GM18526 (cell line): ENCODE data around the gene S100A4.

ENCODE experiments used
- POLR2A ChIP-seq: IDR thresholded peaks from 3 replicates; pipeline ENCODE4 v1.6.1; 2011; ENCODE audit not compliant: insufficient read length; ENCODE audit errors: extremely low read depth

Gene S100A4

DNA sequence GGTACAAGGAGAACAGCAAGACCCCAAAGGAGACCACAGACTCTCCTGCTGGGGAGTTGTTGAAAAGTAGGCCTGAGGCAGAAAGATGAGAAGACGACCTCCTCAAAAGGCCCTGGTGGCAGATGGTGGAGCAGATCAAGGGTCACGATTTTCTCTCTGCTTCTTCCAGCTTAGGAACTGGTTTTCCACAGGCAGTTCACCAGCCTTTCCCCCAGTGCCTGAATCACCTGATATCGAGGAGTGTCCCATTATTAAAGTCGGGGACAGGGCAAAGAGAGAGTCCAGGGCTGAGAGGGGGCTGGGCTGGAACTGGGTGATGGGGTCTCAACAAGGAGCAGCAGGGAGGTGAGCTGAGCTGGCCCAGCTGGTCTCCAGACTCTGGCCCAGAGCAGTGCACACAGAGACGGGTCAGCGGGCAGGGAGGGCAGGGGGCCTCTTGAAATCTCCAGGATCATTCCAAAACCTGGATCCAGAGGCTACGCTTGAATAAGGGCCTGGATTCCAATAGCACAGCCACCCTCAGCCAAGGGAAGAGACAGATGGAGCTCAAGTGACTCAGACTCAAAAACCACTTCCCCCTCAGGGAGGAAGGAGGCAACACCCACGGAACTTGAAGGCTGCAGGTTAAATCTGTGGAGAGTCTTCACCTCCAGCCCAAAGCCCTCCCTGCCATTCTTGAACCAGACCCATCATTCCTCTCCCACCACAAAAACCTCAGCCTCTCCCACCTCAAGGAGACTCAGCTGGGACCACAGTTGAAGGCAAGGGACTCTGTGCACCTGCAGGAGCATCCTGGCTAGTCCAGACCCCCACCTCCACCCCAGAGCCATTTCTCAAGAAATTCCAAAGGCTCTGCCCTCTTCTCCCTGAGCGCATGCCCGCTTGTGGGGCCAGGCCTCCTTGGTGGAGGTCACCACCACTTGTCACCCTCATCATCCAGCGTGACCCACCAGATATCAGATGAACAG, 4.9 kb downstream of the S100A4 start, which contains the start of gene S100A5:
Gene S100A5, minus strand, starts transcription at position 541 of the 968 bp plus-strand sequence. CDS start 743 bp downstream, outside the sequence.
- no peak for TF ChIP-seq POLR2A

DNA sequence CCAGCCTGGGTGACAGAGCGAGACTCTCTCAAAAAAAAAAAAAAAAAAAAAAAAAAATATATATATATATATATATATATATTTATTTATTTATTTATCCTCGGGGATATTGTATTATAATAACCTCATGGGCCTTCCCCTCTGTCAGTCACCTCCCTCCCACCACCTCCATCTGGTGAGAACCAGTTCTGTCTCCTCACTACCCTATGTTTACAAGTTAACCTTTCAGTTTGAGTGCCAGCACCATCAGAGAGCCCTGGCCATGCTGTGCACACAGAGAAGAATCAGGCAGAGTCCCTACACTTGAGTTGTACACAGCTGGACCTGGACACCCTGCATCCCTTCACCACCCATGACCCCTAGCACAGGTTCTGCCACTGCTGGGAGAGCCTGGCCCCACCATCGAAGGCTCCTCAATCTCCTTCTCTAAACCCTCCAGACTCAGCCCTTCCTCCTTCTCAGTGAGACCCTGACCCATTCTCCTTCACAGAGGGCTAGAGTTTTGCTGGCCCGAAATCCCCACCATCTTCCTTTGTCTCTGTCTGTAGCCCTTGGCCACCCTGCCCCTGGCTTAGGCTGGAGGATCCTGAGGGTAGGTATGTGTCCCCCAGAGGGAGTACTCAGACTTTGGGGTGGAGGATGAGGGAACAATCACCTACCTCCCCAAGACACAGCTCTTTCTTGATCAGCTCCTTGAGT, 6.1 kb downstream of the S100A4 start:
- no peak for TF ChIP-seq POLR2A

DNA sequence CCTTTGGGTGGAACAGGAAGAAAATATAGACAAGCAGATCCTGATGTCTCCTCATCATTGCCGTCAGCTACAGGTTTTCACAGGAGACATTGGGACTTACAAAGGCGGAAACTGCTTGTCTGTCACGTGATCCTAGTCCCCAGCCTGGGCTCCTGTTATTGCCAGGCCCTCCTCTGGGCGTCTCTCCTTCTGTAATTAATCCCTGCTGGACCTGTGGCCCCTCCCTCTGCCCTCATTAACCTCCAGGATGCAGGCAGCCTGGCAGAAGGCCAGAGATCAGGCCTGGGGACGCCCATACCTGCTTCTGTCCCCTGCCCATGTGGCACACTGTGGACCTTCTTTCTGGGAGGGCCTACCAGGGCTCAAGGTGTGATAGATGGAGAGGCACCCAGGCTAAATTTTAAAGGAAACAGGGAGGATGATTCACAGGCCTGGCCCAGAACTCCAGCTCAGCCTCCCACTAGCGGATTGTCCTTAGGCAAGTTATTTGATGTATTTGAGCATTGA, 7.2 kb downstream of the S100A4 start:
- TF ChIP-seq POLR2A, result no peak

DNA sequence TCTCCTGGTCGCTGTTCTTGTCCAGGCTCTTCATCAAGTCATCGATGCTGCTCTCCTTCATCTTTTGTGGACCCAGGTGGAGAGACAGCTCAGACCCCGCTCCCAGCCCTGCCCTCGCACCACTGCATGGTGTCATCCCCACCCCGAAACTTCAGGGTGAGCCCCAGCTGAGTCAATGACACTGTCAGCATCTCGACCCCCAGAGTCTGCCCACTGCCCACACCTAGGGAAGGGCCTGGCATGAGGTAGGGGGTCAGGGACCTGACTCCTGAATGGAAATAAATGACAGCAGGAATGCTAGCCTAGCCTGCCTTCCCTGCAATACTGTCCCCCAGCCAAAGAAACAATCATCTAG, 8.3 kb downstream of the S100A4 start:
- TF ChIP-seq POLR2A, result no peak

DNA sequence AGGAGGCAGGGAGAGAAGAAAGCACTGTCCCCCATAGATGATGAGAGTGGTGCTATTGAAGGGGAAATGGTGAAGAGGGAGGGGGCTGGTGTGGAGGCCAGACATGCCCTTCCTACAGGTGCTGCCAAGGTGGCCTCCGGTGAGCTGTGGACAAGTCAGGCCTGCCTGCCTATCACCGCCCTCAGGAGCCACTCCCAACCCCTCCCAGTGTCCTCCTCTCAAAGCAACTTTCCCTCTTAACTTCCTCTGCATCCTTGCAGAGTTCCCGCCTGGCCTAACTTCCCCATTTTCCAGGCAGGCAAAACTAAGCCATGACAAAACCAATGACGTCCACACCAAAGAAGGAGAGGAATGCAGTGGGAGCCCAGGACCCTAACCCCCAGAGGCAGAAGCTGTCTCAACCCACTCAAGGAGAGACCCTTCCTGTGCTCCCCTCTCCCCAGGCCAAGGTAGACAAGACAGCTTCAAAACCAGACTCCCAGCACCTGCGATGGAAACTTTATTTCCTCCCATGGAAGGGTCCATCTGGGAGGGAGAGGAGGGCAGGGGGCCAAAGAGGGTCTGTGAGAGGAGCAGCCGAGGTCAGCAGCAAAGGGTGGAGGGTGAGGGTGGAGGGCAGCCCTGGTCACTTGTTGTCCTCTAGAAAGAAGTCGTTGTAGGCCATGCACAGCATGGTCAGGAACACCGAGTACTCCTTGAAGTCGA, 8.8 kb downstream of the S100A4 start:
- no peak for TF ChIP-seq POLR2A

DNA sequence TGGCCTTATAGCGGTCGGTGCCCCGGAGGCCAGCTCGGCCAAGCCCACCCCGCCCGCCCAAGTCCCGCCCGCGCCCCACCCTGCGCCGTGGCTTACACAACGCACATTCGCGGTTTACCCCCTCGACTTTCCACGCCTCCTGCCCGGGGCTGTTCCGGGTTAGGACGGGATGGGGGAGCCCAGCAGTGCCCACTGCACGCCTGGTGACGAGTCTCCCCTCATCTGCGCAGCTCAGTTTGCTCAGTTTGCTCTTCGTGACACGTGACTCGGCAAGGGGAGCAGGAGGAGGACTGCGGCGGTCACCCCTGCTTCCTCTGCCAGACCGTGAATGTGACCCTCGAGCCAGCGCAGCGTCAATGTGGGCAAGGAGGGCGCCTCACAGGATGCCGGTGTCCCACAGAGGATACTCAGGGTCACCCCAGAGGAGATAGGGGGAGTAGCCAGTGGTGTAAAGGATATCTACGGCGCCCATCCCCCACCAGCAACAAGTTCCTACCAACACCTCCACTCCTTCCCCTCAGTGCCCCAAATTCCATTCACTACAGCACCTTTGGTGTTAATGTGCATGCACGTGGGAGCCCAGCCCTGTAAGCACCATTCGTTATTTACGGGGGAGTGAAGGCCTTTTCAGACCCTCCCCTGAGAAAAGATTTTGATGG, 9.5 kb downstream of the S100A4 start:
- TF ChIP-seq POLR2A, result peak; percentile 42

DNA sequence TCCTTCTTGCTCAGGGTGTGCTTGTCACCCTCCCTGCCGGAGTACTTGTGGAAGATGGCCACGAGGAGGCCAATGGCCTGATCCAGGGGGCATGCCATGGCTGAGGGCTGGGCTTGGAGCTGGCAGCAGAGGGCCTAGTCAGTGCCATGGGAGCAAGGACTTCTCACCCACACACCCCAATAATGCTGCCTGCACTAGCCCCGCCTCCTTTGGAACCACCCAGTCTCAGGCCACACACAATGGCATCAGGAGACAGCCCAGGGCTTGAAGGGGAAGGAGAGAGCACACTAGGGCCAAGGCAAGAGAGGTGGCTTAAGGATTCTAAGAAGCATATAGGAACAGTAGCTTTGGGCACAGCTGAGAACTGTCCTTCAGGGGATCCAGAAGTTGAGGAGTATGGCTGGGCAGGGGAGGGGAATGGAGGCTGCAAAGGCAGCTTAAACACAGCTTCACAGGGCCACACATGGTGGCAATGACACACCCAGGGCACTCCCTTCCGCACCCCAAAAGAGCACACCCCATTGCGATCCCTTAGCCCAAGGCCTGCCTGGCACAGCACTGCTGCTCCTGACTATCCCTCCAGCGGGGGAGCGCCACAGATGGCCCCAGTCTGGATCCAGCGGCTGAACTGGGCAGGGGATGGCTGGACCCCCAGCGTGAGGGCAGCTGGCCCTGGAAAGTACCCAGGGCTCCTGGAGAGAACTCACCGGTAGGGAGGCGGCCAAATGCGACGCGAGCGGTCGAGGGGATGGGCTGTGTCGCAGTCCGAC, 10.2 kb downstream of the S100A4 start, which contains the start of gene S100A6:
Gene S100A6, minus strand, starts transcription at position 750 of the 770 bp plus-strand sequence. Its CDS starts 652 bp downstream, at position 98.
- no peak for TF ChIP-seq POLR2A

DNA sequence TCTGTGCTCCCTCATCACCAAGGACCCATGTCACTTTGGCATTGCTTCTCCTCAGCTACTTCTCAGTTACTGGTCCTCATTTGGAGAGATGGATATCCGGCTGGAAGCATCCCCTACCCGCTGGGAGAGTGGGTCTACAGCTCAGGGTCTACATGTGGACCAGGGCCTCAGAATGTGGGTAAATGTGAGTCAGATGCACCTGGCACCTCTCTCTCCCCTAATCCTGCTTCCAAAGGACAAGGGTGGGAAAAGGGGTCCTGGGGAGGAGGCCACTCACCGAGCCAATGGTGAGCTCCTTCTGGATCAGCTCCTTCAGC, 10.7 kb downstream of the S100A4 start:
- no peak for TF ChIP-seq POLR2A

DNA sequence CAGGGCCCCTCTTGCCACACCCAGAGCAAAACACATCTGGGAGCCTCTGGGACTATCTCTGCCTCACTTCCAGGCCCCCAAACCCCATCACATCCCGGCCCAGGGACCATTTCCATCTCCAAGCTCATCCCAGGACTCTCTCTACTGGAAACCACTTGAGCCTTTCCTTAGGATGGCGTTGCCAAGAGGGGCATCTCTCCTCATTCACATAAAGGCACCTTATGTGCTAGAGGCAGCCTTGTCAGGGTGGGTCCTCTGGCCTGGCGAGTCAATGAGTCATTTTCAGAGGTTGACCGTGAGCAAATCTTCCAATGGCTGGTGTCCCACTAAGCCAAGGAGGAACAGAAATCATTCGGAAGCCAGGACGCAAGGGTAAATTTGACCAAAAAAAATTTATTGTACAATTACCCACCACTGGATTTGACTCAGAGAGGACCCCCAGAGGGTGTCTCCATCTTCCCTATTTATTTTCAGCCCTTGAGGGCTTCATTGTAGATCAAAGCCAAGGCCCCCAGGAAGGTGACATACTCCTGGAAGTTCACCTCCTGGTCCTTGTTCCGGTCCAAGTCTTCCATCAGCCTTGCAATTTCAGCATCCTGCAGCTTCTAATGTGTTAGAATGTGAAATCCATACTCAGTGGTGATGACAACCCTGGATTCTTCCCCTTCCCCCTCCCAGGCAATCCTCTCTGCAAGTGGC, 11.2 kb downstream of the S100A4 start:
- no peak for TF ChIP-seq POLR2A

DNA sequence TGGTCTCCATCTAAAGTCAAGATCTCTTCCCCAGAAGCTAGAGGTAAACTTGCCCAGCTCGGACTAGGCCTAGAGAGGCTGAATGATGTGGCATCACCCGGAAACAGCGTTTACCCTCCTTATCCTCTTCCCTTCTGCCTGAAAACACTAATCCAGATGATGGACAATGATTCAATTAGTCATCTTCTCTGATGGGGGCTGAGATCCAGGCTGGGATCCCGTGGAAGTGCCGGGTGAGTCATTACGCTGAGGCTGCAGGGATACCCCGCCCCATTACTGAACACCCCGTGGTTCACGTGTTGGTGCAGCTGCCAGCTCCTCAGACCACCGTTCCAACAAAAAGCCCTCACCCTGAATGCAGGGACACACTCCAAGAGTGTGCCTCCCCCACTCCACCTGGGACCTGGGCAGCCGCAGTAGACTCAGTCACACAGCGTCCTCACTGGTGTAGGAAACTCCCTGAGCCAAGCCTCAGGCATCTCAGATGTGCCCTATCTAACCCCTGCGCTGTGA, 11.9 kb downstream of the S100A4 start:
- TF ChIP-seq POLR2A, result no peak

DNA sequence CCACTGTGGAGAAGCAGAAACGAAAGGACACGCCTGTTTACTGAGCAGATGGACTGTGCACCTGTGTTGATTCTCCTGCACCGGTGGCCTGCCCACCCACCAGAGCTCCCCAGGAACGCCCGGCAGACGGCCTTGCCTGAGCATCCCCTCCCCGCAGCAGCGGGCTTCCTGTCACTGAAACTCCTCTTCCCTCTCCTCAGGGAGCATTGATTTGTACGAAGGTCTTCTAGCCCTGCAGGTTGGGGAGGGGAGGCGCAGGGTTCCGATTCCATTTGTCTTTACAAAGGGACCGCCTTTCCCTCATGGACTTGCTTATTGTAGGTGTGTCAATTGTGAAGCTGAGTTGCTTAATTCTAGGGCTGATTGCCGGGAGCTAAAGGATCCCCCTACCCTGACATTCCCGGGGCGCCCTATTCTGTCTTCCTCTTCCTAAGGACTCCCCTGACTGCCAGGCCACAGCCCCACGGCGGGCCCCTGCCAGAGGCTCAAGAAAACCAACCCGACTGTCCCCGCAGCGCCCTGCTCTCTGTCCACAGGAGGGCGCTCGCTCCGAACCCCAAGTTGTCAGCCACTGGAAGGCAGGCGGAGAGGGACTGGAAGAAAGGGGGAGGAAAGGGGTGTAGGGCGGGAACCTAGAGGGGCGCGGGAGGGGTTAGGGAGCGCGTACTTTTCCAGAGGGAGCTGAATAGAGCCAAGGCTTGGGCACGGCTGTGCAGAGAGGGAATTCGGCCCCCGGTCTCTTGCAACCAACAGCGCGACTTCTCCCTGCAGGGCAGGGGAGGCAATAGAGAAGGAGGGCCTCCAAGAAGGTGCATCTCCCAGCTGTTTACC, 12.6 kb downstream of the S100A4 start:
- TF ChIP-seq POLR2A, result no peak

DNA sequence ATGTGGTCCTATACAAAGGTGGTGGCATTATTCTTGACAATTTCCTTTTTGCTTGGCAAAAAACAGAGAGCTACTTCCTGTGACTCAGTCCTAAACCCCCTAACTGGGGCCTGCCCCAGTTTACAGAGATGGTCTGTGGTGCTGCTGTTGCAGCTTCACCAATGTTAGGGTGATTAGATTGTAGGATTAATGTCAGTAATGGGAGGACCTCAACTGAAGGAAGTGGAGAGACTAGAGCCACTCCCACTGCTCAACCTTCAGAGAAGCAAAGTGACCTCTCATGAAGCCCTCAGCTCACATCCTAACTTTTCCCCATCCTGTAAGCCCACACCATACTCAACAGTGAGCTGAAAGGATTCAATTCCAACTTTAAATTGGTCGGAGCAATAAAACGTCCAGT, 13.4 kb downstream of the S100A4 start:
- TF ChIP-seq POLR2A, result no peak
